ENCODE results near the gene HSD17B14.

The HSD17B14 gene

DNA sequence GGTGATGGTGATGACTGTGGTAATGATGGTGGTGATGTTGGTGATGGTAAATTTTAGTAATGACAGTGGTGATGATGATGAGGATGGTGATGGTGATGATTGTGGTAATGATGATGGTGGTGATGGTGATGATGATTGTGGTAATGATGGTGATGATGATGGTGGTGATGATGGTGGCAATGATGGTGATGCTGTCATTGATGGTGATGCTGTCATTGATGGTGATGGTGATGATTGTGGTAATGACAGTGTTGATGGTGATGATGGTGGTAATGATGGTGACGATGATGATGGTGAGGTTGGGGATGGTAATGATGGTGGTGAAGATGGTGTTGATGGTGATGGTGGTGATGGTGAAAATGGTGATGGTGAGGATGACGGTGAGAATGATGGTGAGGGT, 13.8 kb downstream of the HSD17B14 start:
- DNase-seq = no peak

DNA sequence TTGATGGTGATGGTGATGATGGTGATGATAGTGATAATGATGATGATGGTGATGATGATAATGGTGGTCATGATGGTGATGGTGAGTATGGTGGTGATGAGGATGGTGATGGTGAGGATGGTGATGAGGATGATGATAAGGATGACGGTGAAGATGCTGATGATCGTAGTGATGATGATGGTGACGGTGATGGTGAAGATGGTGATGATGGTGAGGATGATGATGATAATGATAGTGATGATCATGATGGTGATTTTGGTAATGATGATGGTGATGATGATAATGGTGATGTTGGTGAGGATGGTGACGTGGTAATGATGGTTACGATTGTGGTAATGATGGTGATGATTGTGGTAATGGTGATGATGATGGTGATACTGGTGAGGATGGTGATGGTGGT, 14.7 kb downstream of the HSD17B14 start:
- no peak for DNase-seq

DNA sequence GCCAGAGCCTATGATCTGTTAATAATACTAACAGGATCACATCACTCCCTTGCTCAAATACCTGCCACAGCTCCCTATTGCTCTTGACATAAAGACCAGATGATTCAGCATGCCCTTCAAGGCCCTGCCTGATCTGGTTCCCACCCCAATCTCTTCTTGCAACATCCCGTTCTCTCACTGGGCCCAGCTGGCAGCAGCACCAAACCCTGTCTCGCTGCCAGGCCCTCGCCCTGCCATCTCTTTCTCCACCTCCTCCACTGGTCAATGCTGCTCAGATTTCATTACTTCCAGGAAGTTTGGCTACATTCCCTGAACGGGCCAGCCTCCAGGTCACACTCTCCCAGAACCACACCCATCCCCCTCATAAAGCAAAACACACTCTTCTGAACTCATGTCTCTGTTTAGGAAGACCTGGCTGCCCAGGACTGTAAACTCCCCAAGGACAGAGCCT, 16.9 kb downstream of the HSD17B14 start:
- no peak for DNase-seq

DNA sequence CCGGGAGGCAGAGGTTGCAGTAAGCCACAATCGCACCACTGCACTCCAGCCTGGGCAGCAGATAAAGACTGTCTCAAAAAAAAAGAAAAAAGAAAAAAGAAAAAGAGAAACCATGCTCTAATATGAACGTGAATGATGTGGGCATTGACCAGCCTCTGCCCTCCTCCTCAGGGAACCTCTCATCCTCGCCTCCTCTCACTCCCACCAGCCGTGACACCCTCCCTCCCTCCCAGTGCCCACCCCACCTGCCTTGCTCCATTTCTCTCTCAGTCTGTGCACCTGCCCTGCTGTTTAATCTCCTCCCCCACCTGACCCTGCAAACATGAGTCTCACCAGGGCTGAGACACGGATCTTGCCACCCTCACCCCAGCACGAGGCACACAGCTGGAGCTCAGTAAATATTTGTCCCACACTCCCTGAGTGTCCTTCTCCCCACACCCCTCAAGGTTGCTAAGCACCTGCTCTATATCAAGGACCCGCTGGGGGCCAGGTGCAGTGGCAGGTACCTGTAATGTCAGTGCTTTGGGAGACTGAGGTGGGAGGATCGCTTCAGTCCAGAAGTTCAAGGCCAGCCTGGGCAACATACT, 18.0 kb downstream of the HSD17B14 start:
- DNase-seq = no peak

GRCh38 chr19:48817585-48818124, 18.6 kb downstream of the HSD17B14 start:
- no peak for DNase-seq

DNA sequence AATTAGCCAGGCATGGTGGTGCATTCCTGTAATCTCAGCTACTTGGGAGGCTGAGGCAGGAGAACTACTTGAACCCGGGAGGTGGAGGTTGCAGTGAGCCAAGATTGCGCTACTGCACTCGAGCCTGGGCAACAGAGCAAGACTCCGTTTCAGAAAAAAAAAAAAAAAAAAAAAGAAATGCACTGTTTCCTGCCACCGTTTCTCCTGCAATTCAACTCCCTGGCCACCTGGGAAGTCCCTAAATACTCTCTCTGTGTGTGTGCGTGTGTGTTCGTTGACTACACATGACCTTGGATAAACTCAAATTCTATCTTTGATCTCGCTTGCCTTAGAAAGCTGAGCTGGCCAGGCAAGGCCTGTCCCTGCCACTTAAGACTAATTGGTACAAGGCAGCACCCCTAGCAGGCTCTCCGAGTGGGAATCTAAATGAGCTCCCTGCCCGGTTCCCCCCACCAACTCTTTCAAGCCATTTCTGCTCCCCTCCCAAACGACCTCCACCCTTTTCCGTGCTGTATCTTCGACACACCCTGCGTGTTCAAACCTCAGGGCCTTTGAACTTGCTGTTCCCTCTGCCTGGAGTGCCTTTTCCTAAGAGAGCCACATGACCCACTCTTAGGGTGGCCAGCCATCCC, 20.3 kb downstream of the HSD17B14 start:
- DNase-seq = no peak

- no peak for DNase-seq
Measured at GRCh38 chr19:48814895-48815294, 21.4 kb downstream of the HSD17B14 start.

GRCh38 chr19:48813123-48813913, 23.0 kb downstream of the HSD17B14 start:
- DNase-seq = no peak

DNA sequence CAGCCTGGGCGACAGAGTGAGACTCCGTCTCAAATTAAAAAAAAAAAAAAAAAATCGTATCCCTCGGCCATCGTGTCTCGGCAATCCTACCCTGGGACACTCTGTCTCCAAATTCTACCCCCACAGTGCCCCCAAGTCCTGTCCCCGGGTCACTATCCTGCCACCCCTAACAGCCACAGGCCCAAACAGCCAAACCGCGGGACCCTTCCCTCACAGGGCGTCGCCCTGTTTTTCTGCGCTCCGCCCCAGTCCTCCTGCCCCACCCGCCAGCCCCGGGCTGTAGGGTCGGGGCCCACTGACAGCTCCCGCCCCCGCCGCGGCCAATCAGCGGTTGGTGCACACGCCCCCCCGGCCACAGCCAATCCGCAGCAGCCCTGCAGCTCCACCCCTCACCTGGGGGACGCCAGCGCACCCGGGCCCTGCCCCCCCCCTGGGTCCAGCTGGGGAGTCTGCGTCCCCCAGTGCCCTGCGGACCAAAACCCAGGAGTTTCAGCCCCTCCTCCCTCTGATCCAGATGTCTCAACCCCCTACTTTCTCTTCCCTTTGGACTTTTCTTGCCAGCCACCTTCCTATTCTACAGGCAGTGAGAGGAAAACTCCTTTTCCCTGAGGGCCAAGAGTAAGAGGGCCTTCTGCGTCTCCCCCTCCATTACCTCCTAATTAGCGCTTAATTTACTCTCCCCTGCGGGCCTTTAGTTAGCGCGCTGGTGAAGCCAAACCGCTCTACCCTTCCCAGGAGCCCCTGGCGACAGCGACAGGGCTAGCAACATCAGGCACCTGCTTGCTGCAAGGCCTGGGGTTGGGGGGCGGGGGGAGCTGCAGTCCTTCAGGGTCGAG, 24.0 kb downstream of the HSD17B14 start:
- peak; percentile 73 for DNase-seq

DNA sequence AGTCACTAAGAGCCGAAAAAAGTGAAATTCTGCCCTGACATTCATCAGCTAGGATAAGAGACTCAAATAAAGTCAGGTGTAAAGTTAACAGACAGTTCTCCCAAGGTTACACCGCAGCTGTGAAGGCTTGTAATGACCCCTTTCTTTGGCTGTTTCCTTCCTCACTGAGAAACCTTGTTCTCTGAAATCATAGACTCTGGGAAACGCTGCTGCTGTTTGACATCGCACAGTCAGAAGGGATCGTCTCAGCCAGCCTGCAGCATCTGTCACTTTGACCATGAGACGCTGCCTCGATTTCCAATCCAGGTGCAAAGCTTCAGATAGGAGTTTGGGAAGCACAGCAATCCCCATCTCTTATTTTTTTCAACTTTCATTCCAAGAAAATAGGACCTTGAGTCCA, 26.1 kb downstream of the HSD17B14 start:
- no peak for DNase-seq

GRCh38 chr19:48807590-48808308, 28.5 kb downstream of the HSD17B14 start:
- DNase-seq = no peak

- DNase-seq = no peak
Measured at GRCh38 chr19:48806818-48807589, 29.3 kb downstream of the HSD17B14 start.

DNA sequence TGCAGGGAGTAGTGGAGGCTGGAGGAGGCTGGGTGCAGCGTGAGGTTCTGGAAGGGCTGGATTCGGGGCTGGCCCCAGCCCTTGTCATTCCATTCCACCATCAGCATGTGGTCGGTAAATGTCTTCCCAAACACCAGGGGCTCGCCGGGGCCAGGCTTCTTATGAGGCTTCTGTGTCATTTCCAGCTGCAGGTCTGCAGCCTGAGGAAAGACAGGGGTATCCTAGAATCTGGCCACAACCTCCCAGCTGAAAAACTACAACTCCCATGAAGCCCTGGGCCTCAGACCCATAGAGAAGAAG, 29.8 kb downstream of the HSD17B14 start:
- no peak for DNase-seq

- DNase-seq = no peak
Measured at GRCh38 chr19:48805452-48805851, 30.8 kb downstream of the HSD17B14 start.

DNA sequence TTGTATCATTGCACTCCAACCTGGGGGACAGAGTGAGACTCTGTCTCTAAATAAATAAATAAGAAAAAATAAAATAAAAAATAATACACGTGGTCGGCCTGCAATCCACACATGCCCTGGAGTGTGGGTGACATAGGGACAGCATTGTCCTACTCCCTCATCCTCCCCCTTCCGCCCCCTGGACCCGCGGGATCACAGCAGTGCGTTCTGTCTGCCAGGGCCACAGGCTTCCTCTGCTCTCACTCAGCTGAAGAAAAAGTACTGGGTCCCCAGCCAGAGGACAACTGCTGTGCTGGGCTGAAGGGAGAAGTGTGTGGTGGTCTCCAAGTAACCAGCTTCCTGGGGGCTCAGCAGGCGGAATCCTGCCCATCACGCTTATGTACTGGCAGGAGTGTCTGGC, 31.8 kb downstream of the HSD17B14 start:
- DNase-seq = no peak

GRCh38 chr19:48802623-48803022, 33.7 kb downstream of the HSD17B14 start:
- no peak for DNase-seq

DNA sequence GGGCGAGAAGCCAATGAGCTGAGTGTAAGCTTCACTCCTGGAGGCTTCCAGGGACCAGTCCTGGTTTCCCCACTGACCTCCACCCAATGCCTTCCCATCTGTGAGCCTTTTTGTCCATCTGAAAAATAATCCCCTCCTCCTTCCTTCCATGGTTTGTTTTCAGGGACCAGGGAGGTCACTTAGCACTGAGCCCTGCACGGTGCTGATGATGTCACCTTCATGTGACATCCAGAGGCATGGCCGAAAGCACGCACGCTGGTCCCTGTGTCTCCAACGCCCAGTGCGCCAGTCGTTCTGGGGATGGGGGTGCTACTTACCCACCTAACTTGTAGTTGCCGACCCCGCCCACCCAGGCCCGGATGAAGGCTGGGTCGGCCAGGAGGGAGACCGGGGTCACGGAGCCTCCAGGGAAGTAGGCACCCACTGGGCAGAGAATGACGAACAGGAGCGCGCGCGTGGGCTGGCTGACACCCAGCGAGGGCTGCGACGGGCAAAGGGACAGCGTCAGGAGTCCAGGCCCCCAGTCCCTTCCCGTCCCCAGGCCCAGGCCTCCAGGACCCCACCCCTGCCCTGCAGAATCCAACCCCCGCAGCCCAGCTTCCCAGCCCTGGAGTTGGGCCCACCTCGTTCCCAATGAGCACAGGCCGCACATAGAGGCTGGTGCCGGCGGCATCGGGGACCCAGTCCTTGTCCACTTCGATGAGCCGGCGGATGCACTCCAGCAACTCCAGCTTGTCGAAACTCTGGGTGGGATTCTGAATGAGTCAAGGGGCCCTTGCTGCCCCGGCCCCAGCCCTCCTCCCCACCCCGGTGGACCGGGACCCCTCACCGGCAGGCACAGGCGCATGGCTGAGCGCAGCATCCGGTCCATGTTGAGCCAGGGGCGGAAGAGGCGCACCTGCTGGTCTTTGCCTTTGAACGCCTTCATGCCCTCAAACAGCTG, 36.7 kb downstream of the HSD17B14 start:
- DNase-seq = no peak

- peak; percentile 30 for DNase-seq
Measured at GRCh38 chr19:48798937-48799336, 37.4 kb downstream of the HSD17B14 start.

DNA sequence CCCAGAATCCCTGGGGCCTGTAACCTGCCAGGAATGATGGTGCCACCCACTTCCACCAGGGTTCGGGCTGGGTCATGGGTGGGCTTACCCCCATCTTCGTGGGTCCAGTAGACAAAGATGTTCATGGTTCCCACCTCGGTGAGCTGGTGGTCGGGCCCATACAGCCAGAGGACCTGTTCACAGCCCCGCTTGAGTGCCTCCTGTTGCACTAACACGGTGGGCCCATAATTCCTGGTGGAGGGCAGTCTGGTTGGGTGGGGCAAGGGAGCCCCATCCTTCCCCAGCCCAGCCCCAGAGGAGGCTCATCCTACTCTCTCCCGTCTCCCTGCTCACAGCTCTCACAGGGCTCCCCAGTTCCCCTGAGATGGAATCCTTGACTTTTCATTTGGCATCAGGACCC, 39.2 kb downstream of the HSD17B14 start:
- no peak for DNase-seq

DNA sequence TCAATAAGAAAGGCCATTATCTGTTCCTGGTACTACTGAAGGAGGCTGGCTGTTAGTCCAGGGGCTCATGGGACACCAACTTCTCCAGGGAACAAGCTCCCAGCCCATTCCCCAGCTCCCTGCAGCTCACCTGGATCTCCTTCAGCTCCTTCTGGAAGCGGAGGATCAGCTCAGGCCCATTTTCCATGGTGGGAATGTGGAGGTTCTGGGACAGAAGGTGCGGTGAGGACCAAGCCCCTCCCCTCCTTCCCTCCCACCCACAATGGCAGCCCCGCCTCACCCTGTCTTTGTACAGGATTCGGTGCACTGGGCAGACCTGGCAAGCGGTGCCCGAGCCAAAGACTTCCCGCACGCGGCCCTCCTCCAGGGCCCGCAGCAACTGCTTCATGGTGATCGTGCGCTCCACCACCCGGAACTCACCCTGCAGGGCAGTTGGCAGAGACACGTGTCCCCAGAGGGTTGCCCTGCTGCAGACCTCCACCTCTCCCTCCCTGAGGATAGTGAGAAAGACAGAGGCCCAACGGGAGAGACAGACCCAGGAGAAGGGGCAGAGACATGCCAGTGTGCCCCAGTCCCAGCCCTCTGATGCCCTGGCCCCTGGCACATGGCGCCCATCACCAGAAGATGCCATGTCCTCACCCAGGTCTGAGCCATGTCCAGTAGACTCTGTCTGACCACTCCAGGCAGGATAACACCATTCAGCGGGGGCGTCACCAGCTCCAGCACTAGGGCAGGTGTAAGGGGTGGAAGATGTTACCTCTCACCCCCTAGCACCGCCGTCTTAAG, 39.8 kb downstream of the HSD17B14 start:
- no peak for DNase-seq
